ENCODE results near the gene LDLRAD3. TPM values are rescaled to one million over a fixed set of nuclear protein-coding genes. Genes with fewer than 3 reads are reported as not detected.
"Not testable (repeated sequence)": the region's sequence is repeated elsewhere in the genome, so short reads cannot be mapped to it uniquely, and the experiment has no call there.

LDLRAD3 gene
- total RNA-seq = 3.1 TPM

DNA sequence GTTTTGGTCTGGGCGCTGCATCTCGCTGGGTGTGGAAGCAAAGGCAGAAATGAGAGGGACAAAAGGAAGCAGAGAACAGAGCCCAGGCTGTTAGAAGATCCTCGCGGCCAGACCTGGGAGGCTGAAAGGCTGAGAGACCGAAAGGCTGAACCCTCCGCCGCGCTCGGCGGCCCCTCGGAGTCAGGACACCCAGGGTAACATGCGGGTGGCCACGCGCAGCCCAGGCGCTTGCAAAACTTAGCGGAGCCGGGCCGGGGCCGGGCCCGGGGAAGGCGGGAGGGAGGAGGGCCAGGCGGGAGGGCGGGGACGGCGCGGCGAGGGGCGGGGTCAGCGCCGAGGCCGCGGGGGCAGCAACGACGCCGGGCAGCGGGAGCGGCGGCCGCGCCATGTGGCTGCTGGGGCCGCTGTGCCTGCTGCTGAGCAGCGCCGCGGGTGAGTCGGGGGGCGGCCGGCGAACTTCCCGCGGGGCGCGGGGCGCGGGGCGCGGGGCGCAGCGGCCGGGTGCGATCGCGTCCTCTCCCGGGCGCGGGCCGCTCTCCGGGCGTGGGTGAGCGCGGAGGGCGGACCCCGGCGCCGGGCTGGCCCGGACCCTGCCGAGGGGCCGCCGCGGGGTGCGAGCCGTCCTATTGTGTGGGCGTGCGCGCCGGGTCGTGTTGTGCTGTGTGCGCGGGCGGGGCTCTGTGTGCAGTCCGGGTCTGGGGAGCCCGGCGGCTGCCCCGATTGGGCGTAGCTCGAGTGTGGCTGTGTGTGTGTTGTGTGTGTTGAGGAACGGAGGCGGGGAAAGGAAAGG, at the start of gene LDLRAD3:
LDLRAD3 (plus strand) TSS at position 350 of the 790 bp plus-strand sequence; CDS start at position 387, 37 bp downstream.
- H3K27me3 ChIP-seq (ENCODE audit: insufficient read depth, low read length) = peaks cover 19% of the 10 kb centered on the region
- no peaks in the 10 kb centered on the region for H3K9me3 ChIP-seq (ENCODE audit: low read depth, low read length)
- H3K4me1 ChIP-seq (ENCODE audit: insufficient read depth, low read length) = peaks cover 21% of the 10 kb centered on the region
- H3K4me3 ChIP-seq (ENCODE audit: low read length) = peak within 1 kb of the TSS; percentile 37

- peaks cover 2% of the 10 kb centered on the region for H3K27me3 ChIP-seq (ENCODE audit: insufficient read depth, low read length)
- H3K9me3 ChIP-seq (ENCODE audit: low read depth, low read length) = peaks cover 5% of the 10 kb centered on the region
- H3K4me1 ChIP-seq (ENCODE audit: insufficient read depth, low read length) = no peaks in the 10 kb centered on the region
- no peak overlapping the region for H3K4me3 ChIP-seq (ENCODE audit: low read length)
Observed at GRCh38 chr11:35897019-35897418, 46.8 kb upstream of the LDLRAD3 start.

- no peak overlapping the region for H3K4me3 ChIP-seq (ENCODE audit: low read length)
- H3K4me1 ChIP-seq (ENCODE audit: insufficient read depth, low read length) = peaks cover 6% of the 10 kb centered on the region
- peaks cover 2% of the 10 kb centered on the region for H3K27me3 ChIP-seq (ENCODE audit: insufficient read depth, low read length)
- peaks cover 17% of the 10 kb centered on the region for H3K9me3 ChIP-seq (ENCODE audit: low read depth, low read length)
Observed at GRCh38 chr11:35902961-35903360, 40.9 kb upstream of the LDLRAD3 start.

DNA sequence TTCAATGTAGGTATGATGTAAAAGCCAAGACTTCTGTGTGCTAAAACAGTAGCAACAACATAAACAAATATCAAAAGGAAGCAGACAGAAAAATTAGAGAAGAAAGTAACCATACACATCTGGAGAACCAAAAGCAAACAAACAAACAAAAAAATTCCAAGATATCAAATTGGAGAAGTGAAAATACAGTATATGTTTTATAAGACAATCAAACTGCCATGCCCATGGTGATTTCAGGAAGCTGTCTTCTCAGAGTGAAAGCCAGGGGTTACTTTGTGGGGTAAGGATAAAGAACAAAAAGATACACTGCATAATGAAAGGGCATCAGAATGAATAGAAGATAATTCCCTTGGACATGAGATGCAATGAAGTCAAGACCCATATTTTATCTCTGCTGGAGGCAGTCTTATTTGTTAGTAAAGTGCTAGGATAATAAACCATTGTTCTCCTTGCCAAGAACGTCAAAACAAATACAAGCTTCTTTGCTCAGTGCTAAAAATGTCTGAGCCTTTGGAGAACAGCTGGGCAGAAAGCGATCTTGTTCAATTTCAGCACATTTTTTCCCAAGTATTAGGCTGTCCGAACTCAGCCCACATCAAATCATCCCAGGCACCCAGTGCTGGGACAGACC, 38.1 kb upstream of the LDLRAD3 start:
- Histone ChIP-seq H3K4me1 (ENCODE audit: insufficient read depth, low read length) (peaks cover 8% of the 10 kb centered on the region), H3K27me3 (ENCODE audit: insufficient read depth, low read length) (no peaks in the 10 kb centered on the region), H3K4me3 (ENCODE audit: low read length) (no peak overlapping the region), H3K9me3 (ENCODE audit: low read depth, low read length) (peaks cover 17% of the 10 kb centered on the region)

GRCh38 chr11:35906277-35906661, 37.6 kb upstream of the LDLRAD3 start:
- Histone ChIP-seq H3K27me3 (ENCODE audit: insufficient read depth, low read length) (no peaks in the 10 kb centered on the region), H3K9me3 (ENCODE audit: low read depth, low read length) (peaks cover 17% of the 10 kb centered on the region), H3K4me3 (ENCODE audit: low read length) (no peak overlapping the region), H3K4me1 (ENCODE audit: insufficient read depth, low read length) (peaks cover 13% of the 10 kb centered on the region)

DNA sequence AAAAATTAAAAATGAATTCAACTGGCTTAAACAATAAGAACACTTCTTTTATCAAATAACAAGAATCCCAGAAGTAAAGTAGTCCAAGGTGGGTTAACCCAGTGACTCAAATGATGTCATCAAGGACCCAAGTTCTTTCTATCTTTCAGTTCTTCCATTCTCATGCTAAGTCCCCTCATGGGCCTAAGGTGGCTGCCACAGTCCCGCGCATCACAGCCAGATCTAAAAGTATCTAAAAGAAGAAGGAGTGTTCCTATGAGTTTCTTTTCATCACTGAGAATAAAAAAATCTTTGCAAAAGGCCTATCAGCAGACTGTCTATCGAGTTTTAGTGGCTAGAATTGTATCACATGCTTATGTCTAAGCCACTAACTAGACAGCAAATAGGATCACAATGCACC, 37.2 kb upstream of the LDLRAD3 start:
- Histone ChIP-seq H3K9me3 (ENCODE audit: low read depth, low read length) (peaks cover 16% of the 10 kb centered on the region), H3K4me1 (ENCODE audit: insufficient read depth, low read length) (peaks cover 17% of the 10 kb centered on the region), H3K27me3 (ENCODE audit: insufficient read depth, low read length) (no peaks in the 10 kb centered on the region), H3K4me3 (ENCODE audit: low read length) (no peak overlapping the region)

DNA sequence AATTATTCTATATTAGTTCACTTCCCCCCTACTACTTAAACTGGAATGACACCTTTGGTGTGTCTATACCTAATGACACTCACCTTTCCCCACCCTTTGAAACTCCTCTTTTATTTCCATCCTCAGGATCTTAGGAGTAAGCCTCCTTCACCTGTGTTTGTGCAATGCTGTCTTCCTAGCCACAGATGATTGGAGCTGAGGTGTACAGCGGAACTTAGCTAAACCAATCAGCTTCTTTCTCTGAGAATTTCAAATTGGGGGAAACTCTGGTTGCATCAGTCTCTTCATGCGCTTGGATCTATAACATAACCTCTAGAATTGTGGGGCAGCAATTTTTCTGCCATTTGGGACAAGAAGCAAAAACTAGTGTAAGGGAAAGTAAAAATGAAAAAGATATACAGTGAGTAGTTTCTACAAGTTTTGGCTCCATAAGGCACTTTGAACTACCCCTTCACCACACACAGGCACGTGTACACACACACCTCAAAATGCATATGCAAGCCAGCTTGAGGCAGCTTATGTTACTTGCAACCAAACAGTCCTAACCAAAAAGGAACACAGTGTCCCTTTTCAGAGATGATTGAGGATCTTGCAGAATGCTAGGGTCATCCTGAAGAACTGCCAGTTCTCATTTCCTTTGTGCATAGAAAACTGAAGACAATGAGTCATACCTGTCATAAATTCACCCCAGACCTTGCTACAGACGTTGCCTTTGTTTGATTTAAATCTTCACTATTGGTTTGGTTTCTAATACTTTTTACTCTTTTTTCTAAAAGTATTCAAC, 36.0 kb upstream of the LDLRAD3 start:
- Histone ChIP-seq H3K27me3 (ENCODE audit: insufficient read depth, low read length) (no peaks in the 10 kb centered on the region), H3K4me3 (ENCODE audit: low read length) (no peak overlapping the region), H3K9me3 (ENCODE audit: low read depth, low read length) (peaks cover 4% of the 10 kb centered on the region), H3K4me1 (ENCODE audit: insufficient read depth, low read length) (peaks cover 18% of the 10 kb centered on the region)

DNA sequence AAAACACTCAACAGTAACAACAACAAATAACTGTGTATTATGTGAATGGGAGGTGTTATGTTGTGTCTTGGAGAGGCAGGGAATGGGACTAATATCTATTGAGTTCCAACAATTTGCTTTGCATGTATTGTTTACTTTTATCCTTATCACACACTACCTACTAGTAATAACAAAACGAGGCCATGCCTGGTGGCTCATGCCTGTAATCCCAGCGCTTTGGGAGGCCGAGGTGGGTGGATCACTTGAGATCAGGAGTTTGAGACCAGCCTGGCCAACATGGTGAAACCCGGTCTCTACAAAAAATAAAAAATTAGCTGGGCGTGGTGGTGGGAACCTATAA, 35.5 kb upstream of the LDLRAD3 start:
- peaks cover 18% of the 10 kb centered on the region for H3K4me1 ChIP-seq (ENCODE audit: insufficient read depth, low read length)
- not testable (repeated sequence) for H3K9me3 ChIP-seq (ENCODE audit: low read depth, low read length); H3K27me3 ChIP-seq (ENCODE audit: insufficient read depth, low read length); H3K4me3 ChIP-seq (ENCODE audit: low read length)

DNA sequence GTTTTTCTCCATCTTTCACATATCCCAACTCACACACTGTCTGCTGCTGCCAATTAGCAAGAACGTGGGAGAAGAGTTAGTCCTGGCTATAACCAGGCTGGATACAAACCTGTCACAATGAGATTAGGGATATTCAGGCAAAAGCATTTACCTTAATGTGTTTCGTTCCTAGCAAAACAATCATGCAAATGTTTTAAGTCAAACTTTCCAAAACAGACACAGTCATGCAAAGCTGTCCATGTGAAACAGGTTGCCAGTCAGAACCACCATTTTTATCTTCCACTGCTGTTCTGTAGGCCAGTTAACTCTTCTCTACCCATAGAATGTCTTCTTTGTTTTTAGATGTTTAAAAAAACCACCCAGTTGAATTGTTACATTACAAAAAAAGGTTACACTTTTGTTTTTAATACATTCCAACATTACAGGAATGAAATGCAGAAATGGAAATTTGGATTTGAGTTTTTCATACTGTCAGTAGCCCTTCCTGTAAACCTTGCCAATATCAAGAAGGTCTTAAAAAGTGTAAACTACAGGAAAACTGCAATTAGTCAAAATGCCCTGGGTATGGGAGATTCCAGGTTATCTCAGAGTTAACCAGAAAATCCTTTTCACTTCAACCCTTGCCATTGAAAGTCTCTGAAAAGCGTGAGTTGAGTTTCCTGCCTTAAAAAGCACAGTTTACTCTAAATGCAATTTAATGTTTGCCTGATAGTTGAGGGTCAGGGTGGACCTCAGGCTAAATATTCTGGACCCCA, 34.2 kb upstream of the LDLRAD3 start:
- Histone ChIP-seq H3K27me3 (ENCODE audit: insufficient read depth, low read length) (no peaks in the 10 kb centered on the region), H3K4me3 (ENCODE audit: low read length) (no peak overlapping the region), H3K9me3 (ENCODE audit: low read depth, low read length) (no peaks in the 10 kb centered on the region), H3K4me1 (ENCODE audit: insufficient read depth, low read length) (peaks cover 18% of the 10 kb centered on the region)

DNA sequence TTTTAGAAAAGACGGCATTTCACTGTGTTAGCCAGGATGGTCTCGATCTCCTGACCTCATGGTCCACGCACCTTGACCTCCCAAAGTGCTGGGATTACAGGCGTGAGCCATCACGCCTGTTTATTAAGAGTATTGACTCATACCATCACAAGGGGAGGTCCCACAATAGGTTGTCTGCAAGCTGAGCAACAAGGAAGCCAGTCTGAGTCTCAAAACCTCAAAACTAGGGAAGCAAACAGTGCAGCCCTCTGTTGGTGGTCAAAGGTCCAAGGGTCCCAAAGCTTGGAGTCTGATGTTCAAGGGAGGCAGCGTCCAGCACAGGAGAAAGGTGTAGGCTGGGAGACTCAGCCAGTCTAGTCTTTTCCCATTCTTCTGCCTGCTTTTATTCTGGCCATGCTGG, 32.8 kb upstream of the LDLRAD3 start:
- Histone ChIP-seq H3K4me1 (ENCODE audit: insufficient read depth, low read length) (peaks cover 18% of the 10 kb centered on the region), H3K27me3 (ENCODE audit: insufficient read depth, low read length) (no peaks in the 10 kb centered on the region), H3K4me3 (ENCODE audit: low read length) (no peak overlapping the region), H3K9me3 (ENCODE audit: low read depth, low read length) (no peaks in the 10 kb centered on the region)

GRCh38 chr11:35911616-35912165, 32.2 kb upstream of the LDLRAD3 start:
- Histone ChIP-seq H3K4me1 (ENCODE audit: insufficient read depth, low read length) (peaks cover 18% of the 10 kb centered on the region), H3K4me3 (ENCODE audit: low read length) (no peak overlapping the region), H3K27me3 (ENCODE audit: insufficient read depth, low read length) (no peaks in the 10 kb centered on the region), H3K9me3 (ENCODE audit: low read depth, low read length) (no peaks in the 10 kb centered on the region)

GRCh38 chr11:35912436-35912835, 31.4 kb upstream of the LDLRAD3 start:
- not testable (repeated sequence) for H3K9me3 ChIP-seq (ENCODE audit: low read depth, low read length); H3K27me3 ChIP-seq (ENCODE audit: insufficient read depth, low read length); H3K4me3 ChIP-seq (ENCODE audit: low read length)
- H3K4me1 ChIP-seq (ENCODE audit: insufficient read depth, low read length) = peaks cover 18% of the 10 kb centered on the region

- peaks cover 3% of the 10 kb centered on the region for H3K27me3 ChIP-seq (ENCODE audit: insufficient read depth, low read length)
- H3K9me3 ChIP-seq (ENCODE audit: low read depth, low read length) = no peaks in the 10 kb centered on the region
- no peak overlapping the region for H3K4me3 ChIP-seq (ENCODE audit: low read length)
- peaks cover 12% of the 10 kb centered on the region for H3K4me1 ChIP-seq (ENCODE audit: insufficient read depth, low read length)
Observed at GRCh38 chr11:35912883-35913624, 30.8 kb upstream of the LDLRAD3 start.

- H3K4me1 ChIP-seq (ENCODE audit: insufficient read depth, low read length) = peaks cover 16% of the 10 kb centered on the region
- no peaks in the 10 kb centered on the region for H3K9me3 ChIP-seq (ENCODE audit: low read depth, low read length)
- H3K4me3 ChIP-seq (ENCODE audit: low read length) = no peak overlapping the region
- H3K27me3 ChIP-seq (ENCODE audit: insufficient read depth, low read length) = peaks cover 3% of the 10 kb centered on the region
Observed at GRCh38 chr11:35914816-35915215, 29.0 kb upstream of the LDLRAD3 start.

Data from mononuclear cell (primary cell).